CD14-positive monocyte (primary cell): Measurements from ENCODE around the gene ZNF579. TPM values are rescaled to one million over a fixed set of nuclear protein-coding genes. Genes with fewer than 3 reads are reported as not detected.

ENCODE experiments used
- DNase-seq, 3 donors: peaks; one replicate each; pipeline ENCODE4 v3.0.0-alpha.2; 2011 to 2022
- H2AFZ ChIP-seq: 2 replicates; pipeline ENCODE4 v1.6.0; 2012; ENCODE audit warnings: mild to moderate bottlenecking, low read depth, low read length, inconsistent platforms; ENCODE audit not compliant: insufficient read depth, poor library complexity, severe bottlenecking
- H3K27ac ChIP-seq, 2 donors: 1 replicate in 1 of 2; 2 replicates in 1 of 2; pipeline ENCODE4 v1.5.1; 2012 to 2013; ENCODE audit warnings: low read length in 2 of 2, control low read depth in 1 of 2, inconsistent platforms in 1 of 2, low read depth in 1 of 2, mild to moderate bottlenecking in 1 of 2
- H3K27me3 ChIP-seq, 2 donors: one replicate each; pipeline versions ENCODE4 v1.6.0 to v1.6.1; 2011 to 2013; ENCODE audit warnings: low read length in 2 of 2; ENCODE audit not compliant: control insufficient read depth in 2 of 2, insufficient read depth in 2 of 2
- H3K36me3 ChIP-seq, 2 donors: replicated peaks in 1 of 2; 1 replicate in 1 of 2; 2 replicates in 1 of 2; pipeline versions ENCODE4 v1.5.1 to v1.6.1; 2012 to 2013; ENCODE audit warnings: low read length in 2 of 2, control low read depth in 1 of 2, inconsistent platforms in 1 of 2, mild to moderate bottlenecking in 1 of 2; ENCODE audit not compliant: insufficient read depth in 2 of 2, control insufficient read depth in 1 of 2
- H3K4me1 ChIP-seq, 2 donors: 1 replicate in 1 of 2; 2 replicates in 1 of 2; pipeline versions ENCODE4 v1.5.1 to v1.6.1; 2012 to 2013; ENCODE audit warnings: low read length in 2 of 2, control low read depth in 1 of 2, inconsistent platforms in 1 of 2, mild to moderate bottlenecking in 1 of 2, moderate library complexity in 1 of 2; ENCODE audit not compliant: insufficient read depth in 2 of 2, control insufficient read depth in 1 of 2
- H3K4me2 ChIP-seq: replicated peaks from 2 replicates; pipeline ENCODE3; 2012; ENCODE audit warnings: low read length, moderate library complexity, mild to moderate bottlenecking; ENCODE audit not compliant: poor library complexity, severe bottlenecking; ENCODE audit errors: extremely low read depth
- H3K4me3 ChIP-seq, 3 experiments: fragments of 200-600 bp in 1 of 3; sonication (generic) in 1 of 3; replicated peaks in 1 of 3; 1 replicate in 2 of 3; 2 replicates in 1 of 3; pipeline ENCODE4 v1.5.1; 2011 to 2013; ENCODE audit warnings: low read length in 3 of 3, mild to moderate bottlenecking in 3 of 3, control low read depth in 2 of 3, low read depth in 2 of 3, inconsistent platforms in 1 of 3, moderate library complexity in 1 of 3
- H3K79me2 ChIP-seq: 2 replicates; pipeline ENCODE4 v1.6.0; 2012; ENCODE audit warnings: mild to moderate bottlenecking, control low read depth, inconsistent platforms, low read length, moderate library complexity; ENCODE audit not compliant: insufficient read depth
- H3K9ac ChIP-seq: 2 replicates; pipeline ENCODE4 v1.6.0; 2017; ENCODE audit warnings: low read length, mild to moderate bottlenecking; ENCODE audit not compliant: insufficient read depth, poor library complexity, severe bottlenecking
- H3K9me3 ChIP-seq, 2 donors: replicated peaks in 1 of 2; 1 replicate in 1 of 2; 2 replicates in 1 of 2; pipeline versions ENCODE4 v1.5.1 to v1.6.1; 2012 to 2013; ENCODE audit warnings: low read length in 2 of 2, control low read depth in 1 of 2; ENCODE audit not compliant: control insufficient read depth in 1 of 2, insufficient read depth in 1 of 2
- H4K20me1 ChIP-seq: 2 replicates; pipeline ENCODE4 v1.6.0; 2012; ENCODE audit warnings: mild to moderate bottlenecking, low read length, control low read depth, moderate library complexity; ENCODE audit not compliant: insufficient read depth
- H3K27ac Mint-ChIP-seq, 7 donors: one replicate each; pipeline ENCODE4 v1.8.0; 2020; ENCODE audit warnings: mild to moderate bottlenecking in 7 of 7, mixed read lengths in 7 of 7, moderate library complexity in 6 of 7, inconsistent platforms in 2 of 7
- H3K27me3 Mint-ChIP-seq, 3 donors: one replicate each; pipeline ENCODE4 v1.8.0; 2021 to 2022; ENCODE audit warnings: low read depth in 3 of 3, mild to moderate bottlenecking in 3 of 3, mixed read lengths in 3 of 3, moderate library complexity in 3 of 3, inconsistent platforms in 1 of 3
- H3K36me3 Mint-ChIP-seq, 2 donors: one replicate each; pipeline ENCODE4 v1.8.0; 2020; ENCODE audit warnings: mixed read lengths in 2 of 2, inconsistent platforms in 1 of 2, mild to moderate bottlenecking in 1 of 2
- H3K4me1 Mint-ChIP-seq: one replicate; pipeline ENCODE4 v1.8.0; 2020; ENCODE audit warnings: mild to moderate bottlenecking, mixed read lengths
- H3K4me3 Mint-ChIP-seq, 2 donors: one replicate each; pipeline ENCODE4 v1.8.0; 2020; ENCODE audit warnings: mild to moderate bottlenecking in 2 of 2, mixed read lengths in 2 of 2, moderate library complexity in 1 of 2
- H3K9me3 Mint-ChIP-seq, 7 donors: one replicate each; pipeline ENCODE4 v1.8.0; 2020 to 2022; ENCODE audit warnings: mixed read lengths in 7 of 7, mild to moderate bottlenecking in 6 of 7, moderate library complexity in 6 of 7, inconsistent platforms in 2 of 7
- CTCF ChIP-seq: fragments of 200-600 bp; IDR thresholded peaks from one replicate; pipeline ENCODE4 v1.8.0; 2022; ENCODE audit warnings: antibody characterized with exemption, mild to moderate bottlenecking
- WGBS: methylation state at CpG from one replicate; pipeline ENCODE4 v1.1.5; 2013; ENCODE audit warnings: missing lambda C conversion rate; ENCODE audit not compliant: insufficient coverage; 5-methylcytosine and 5-hydroxymethylcytosine counted together
- intact Hi-C, 2 donors: fragments of 100-400 bp; cut with micrococcal nuclease; formaldehyde crosslinking; loops; one replicate each; pipeline versions ENCODE4 v1.15.0 to v1.15.1; 2023
- polyA plus RNA-seq, 3 donors: library from polyadenylated mRNA; depleted of rRNA in 1 of 3; unstranded in 2 of 3; stranded (reverse) in 1 of 3; fragments of 300-500 nt in 2 of 3; fragments of >200 nt in 1 of 3; fragmentation: Illumina TruSeq in 2 of 3; gene quantifications; 1 replicate in 2 of 3; 2 replicates in 1 of 3; pipeline ENCODE4 v1.2.3, GENCODE V29; 2012 to 2021

ZNF579 gene
- polyA plus RNA-seq, 3 donors, result 0.05 to 1.8 TPM; not detected in 1

- Histone ChIP-seq H3K27me3 (no peaks in the 10 kb centered on the region), H2AFZ (no peak overlapping the region), H3K4me1 (no peaks in the 10 kb centered on the region), H3K4me2 (no peak overlapping the region), H3K4me3 (no peak overlapping the region), H3K9me3 (peaks cover 0 to 3% of the 10 kb centered on the region in 2 donors), H3K27ac (no peak overlapping the region), H3K36me3 (no peaks in the 10 kb centered on the region), H3K79me2 (no peaks in the 10 kb centered on the region), H4K20me1 (no peaks in the 10 kb centered on the region), H3K9ac (no peak overlapping the region)
- H3K4me1 Mint-ChIP-seq, result peaks cover 2% of the 10 kb centered on the region
- no peak for DNase-seq
- H3K9me3 Mint-ChIP-seq, result peaks cover 0 to 6% (median 5%) of the 10 kb centered on the region in 7 donors
- peaks cover 3 to 5% (median 5%) of the 10 kb centered on the region in 3 donors for H3K27me3 Mint-ChIP-seq
- no peak for TF ChIP-seq CTCF
- intact Hi-C loops, result no loop called here
- H3K4me3 Mint-ChIP-seq, result no peak overlapping the region
- WGBS, result 85% methylated on average over 5 of the region's 9 CpGs
- no peak overlapping the region for H3K27ac Mint-ChIP-seq
- H3K36me3 Mint-ChIP-seq, result no peaks in the 10 kb centered on the region
Measured at GRCh38 chr19:55559684-55560083, 21.0 kb downstream of the ZNF579 start.

- H3K36me3 Mint-ChIP-seq, result no peaks in the 10 kb centered on the region
- TF ChIP-seq CTCF, result no peak
- peaks cover 2% of the 10 kb centered on the region for H3K4me1 Mint-ChIP-seq
- Histone ChIP-seq H3K4me3 (no peak overlapping the region), H3K79me2 (no peaks in the 10 kb centered on the region), H3K27ac (no peak overlapping the region), H3K9ac (no peak overlapping the region), H4K20me1 (no peaks in the 10 kb centered on the region), H3K27me3 (no peaks in the 10 kb centered on the region), H2AFZ (no peak overlapping the region), H3K9me3 (no peaks in the 10 kb centered on the region), H3K4me2 (no peak overlapping the region), H3K4me1 (no peaks in the 10 kb centered on the region), H3K36me3 (no peaks in the 10 kb centered on the region)
- H3K4me3 Mint-ChIP-seq, result no peak overlapping the region
- no peak for DNase-seq
- intact Hi-C loops, result no loop called here
- H3K27ac Mint-ChIP-seq, result no peak overlapping the region
- peaks cover 4 to 9% (median 7%) of the 10 kb centered on the region in 3 donors for H3K27me3 Mint-ChIP-seq
- H3K9me3 Mint-ChIP-seq, result no peaks in the 10 kb centered on the region
- WGBS, result 97% methylated on average over 6 of the region's 8 CpGs
Measured at GRCh38 chr19:55554741-55555152, 25.9 kb downstream of the ZNF579 start.
